Activated T-cell treated with anti-CD3 and anti-CD28 coated beads for 24 hours (primary cell): ENCODE measurements around the gene ELAVL2.
"Not testable (repeated sequence)": the region's sequence is repeated elsewhere in the genome, so short reads cannot be mapped to it uniquely, and the experiment has no call there.

Source experiments
- DNase-seq: peaks from one replicate; pipeline ENCODE4 v3.0.0-alpha.2; 2020; ENCODE audit warnings: low read depth

The ELAVL2 gene

DNA sequence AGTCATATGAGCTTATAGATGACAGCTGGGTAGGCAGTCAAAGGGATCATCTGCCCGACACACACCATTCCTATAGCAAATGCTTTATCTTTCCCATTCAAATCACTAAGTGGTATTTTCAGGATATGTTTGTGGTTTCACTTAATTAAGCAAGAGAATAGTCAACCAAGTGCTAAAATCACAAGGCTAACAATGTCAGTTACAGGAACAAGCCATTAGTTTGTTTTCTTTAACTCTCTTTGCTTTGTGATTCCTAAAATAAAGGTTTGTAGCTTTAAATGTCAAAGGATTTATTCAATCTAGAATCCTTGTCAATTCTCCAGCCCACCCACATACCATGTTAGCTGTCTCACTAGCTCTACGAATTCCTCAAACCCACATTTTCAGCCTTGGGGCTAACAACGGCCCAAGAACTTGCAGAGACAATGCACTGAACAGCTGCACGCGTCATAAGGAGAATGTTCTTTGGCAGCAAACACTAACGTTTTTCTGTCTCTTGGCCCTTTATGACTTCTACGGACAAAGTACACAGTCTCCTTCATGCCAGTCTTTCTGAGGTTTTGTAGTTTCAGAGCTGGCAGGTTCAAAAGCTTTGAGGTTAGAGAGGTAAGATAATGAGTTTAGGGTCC, 56.6 kb downstream of the ELAVL2 start:
- no peak for DNase-seq

DNA sequence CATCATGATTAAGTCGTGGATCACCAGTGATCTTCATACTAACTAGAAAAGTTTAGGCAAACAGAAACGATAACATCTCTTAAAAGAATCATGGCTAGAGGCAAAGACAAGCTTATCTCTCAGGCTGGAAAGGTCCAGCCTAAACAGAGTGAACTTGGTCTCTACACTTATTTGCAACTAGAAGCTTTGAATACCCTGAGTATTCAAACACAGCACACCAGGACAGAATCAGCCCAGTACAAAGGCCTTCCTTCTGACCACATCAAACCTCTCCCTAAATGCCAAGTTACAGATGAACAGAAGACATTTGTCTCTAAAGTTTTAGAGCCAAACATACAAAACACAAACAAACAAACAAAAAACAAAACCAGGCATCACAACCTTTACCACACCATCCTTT, 57.2 kb downstream of the ELAVL2 start:
- no peak for DNase-seq

DNA sequence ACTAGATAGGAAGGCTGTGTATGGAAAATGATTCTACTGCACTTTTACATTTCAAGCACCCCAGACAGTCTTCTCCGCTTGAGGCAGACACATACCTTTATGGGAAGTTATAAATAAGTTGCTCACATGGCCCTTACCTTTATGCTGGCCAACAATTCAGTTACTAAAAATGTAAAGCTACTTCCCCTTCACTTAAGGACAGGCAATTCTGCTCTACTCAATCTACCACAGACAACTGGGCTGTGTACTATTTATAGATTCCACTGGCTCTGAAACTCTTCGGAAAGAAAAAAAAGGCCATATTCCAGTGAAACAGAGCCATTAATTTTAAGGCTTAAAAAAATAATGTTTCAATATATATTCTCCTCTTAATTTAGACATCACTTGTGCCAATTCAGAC, 59.4 kb downstream of the ELAVL2 start:
- DNase-seq, result no peak

DNA sequence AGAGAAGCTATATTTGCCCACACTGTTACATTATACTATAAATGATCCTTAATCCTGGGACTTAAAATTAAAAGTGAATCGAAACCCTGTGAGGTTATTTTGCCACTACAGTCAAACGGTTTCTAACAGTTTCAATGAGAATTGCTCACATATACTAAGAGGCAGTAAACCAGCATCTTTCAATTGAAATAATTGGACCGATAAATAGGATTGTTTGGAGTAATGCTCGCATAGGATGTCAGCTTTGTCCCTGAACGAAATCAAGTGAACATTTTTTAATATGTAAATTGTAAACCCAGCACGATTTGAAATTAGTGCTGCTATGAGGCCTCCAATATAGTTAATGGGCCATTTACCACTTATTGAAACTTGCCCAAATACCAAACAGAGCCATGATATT, 60.5 kb downstream of the ELAVL2 start:
- no peak for DNase-seq

DNA sequence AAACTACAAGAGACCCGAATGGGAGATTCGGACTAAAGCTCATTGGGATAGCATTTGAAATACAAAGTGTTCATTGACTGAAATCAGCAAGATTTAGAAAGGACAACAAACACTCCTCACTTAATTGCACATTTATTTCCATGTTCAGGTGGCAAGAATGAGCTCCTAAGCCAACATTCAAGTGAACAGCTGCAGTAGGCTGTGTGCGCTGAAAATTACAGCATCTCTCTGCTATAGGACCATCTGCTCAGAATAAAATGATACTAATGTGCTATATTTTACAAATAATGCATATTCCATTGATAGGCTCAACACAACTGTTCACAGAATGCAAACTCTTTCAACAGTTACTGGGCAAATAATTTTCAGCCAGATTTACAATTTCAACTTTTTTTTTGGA, 61.8 kb downstream of the ELAVL2 start:
- DNase-seq, result no peak

DNA sequence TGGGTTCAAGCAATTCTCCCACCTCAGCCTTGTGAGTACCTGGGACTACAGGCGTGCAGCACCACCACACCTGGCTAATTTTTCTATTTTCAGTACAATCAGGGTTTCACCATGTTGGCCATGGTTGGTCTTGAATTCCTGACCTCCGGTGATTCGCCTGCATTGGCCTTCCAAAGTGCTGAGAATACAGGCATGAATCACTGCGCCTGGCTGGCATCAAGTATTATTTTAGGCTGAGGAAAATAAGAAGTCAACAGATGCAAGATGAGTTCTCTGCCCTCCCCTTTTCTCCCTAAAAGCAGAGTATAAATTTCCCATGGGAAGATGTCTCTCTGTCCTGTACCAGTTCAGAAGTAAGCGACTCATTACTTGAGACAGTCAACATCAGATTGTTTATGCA, 71.5 kb downstream of the ELAVL2 start:
- DNase-seq, result no peak

DNA sequence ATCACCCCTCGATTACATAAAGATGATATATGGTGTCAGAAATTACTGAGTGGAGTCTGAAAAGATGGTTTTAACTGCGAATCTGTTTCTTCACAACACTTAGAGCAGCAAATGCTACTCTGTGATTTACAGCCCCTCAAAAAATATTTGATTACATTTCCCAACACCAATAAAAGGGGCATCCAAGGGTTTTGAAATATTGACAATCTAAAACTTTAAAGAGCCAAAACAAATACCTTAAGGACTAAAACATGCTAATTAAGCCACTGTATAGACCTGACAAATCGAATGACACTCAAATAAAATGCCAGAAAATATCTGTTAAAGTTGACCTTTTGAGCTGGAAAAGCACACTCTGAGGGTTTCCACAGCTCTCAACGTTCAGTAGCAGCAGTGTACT, 73.2 kb downstream of the ELAVL2 start:
- DNase-seq, result no peak

DNA sequence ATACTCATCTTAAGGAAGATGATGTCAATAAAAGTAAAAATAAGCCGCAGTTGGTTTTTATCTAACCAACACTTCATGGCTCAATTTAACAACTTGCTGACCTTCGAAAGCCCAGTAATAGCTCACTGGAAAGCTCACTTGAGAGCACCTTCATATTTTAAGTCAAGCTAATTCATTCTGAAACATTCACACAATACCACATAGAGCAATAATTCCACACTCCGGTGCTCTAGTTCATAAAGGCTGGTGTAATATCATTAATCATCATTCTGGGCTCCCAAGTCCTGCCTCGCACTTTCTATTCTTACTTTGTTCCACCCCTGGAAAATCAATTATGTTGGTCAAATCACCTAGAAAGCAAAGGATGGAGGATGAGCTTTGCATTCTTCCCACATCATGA, 74.4 kb downstream of the ELAVL2 start:
- DNase-seq, result no peak

DNA sequence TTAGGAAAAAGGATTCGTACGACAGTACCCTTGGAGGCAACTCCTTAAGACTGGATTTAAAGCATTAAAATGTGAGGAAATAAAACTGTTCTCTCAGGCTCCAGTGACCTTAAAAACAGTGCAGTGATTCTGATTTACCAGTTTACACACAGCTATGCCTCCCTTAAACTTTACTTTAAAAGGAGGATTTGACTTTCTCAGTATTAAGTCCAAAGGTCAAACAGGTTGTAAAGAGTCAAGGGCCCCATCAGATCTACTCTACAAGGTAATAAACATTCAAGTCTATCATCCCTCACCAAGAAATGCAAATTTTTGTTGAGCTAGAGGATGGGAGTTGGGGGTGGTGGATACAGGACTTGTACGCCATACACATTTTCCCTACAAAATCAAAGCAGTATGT, 75.2 kb downstream of the ELAVL2 start:
- no peak for DNase-seq

DNA sequence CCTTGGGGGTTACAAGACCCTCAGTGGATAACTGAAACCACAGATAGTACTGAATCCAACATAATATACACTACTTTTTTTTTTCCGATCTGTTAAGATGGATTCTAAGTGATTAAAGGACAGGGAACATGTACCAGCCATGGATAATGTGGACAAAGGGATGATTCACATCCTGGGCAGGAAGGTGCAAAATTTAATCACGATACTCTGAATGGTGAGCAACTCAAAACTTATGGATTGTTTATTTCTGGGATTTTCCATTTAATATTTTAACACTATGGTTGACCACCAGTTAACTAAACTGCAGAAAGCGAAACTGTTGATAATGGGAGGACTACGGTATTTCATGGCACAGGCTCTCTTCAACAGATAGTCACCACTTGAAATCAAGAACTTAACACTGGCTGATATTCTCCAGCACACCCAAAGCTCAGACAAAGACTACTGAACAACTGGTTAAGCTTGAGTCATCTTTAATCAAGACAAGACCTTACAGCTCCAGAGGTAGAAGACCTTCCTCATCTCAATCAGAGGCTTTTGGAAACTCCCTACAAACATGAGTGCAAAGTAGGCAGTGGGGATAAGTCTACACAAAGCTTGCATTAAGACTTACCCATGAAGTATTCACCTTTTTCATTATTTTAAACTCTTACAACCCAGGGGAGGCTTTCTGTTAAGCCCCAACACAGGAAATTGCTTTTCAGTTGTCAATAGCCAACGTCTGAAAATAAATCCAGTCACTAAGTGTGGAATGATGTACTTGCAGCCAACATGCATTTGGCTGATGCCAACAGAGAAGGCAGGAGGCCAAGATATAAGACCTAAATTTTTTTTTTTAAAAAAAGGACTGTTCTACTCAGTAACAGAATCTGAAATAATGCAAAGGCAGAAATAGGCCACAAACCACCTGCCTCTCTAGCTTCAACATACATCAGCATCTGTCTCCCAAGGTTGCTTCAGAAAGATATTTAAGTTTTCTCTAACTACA, 78.7 kb downstream of the ELAVL2 start:
- no peak for DNase-seq

DNA sequence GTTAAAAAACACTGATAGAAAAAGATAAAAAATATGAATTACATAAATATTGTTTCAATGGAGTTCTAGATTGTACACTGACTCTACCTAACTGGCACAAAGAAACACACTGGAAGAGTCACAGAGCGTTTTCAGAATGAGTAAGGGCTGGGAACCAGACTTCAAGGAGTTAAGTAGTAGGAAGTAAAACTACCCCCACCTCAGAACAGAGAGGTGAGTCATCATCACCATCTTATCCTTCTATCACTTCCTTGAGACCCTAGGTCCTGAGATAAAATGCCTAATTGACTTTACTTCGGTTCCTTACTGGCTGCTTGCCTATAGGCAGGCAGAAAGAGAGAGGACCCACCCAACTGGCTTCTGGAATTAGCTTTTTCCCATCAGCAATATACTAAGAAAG, 79.7 kb downstream of the ELAVL2 start:
- DNase-seq, result no peak

DNA sequence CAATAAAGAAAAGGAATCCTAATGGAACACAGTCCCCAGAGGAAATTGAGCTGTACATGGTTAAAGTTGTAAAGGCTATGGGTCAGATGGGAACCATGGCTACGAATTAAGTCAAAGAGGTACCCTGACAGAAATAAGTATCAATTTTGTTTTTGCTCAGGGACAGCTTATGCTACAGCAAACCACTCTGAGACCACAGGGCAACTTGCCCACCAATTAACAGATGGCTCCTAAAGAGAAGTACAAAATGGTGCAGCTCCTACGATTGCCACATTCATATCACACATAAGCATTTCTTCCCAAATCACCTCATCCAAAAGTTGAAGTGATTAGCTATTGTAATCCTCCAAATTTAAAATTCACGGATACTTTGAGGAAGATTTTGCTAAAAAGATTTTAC, 83.0 kb downstream of the ELAVL2 start:
- DNase-seq, result no peak

DNA sequence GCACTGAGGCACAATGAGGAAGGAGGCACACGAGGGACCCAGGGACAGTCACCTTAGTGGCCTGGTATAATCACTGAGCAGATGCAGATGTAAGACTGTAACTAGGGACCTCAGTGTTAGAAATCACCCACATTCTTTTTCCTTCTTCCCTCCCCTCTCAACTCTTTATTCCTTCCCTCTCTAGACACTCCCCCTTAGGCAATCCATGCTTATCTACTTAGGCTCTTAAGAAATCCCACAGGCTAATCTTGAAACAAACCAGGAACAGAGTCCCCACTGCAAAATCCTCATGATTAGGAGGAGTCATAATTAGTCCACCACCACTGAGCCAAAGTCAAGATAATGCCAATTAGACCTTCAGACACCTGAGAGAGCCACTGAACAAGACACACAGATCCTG, 84.7 kb downstream of the ELAVL2 start:
- DNase-seq, result no peak

DNA sequence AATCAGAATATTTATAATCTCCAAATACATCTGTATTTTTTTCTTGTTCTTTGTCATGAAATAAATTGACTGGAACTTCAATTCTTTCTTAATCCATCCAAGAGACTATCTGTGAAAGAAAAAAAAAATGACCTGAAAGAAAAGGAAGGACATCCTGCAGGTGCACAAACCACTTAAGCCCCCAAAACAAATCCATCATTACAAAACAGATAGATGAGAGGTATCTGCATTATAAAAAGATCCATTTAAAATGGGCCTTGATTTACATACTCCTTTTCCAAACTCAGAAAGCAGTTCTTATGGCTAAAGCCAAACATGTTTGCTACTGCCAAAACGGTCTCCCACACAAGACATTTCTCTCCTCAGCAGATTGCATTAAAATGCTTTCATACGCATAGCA, 85.5 kb downstream of the ELAVL2 start:
- no peak for DNase-seq

DNA sequence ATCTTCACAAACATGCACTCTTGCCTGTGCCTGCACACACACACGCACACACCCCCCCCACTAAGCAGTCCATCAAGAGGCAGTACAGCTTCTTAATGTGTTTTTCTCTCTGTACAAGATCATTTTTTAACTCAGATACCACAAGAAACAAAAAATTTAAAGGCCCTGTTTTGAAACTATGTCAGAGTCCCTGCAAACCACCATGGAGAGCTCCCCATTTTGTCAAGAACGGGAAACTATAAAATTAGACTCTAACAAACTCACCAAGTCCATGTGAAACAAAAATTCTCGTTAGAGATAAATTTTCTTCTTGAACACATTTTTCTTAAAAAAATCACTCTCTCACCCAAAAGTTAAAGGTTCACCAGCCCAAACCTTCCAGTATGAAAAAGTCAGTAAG, 86.3 kb downstream of the ELAVL2 start:
- no peak for DNase-seq

DNA sequence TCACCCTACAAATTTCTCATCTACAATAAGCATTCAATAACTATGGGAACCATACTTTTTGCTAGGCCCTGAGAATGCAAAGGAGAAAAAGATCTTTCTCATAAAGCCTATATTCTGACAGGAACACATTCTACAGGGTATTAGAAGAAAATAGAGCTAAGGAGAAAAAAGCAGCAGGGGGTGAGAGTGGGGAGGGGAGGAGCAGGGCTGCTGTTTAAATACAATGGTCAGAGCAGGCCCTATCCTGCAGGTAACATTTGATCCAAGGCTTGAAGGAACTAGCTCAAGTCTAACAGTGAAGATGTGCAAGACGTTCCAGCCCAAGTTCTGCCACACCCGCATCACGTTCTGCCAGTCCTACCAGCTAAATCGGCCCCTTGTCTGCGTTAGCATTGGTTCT, 89.7 kb downstream of the ELAVL2 start:
- DNase-seq, result no peak

DNA sequence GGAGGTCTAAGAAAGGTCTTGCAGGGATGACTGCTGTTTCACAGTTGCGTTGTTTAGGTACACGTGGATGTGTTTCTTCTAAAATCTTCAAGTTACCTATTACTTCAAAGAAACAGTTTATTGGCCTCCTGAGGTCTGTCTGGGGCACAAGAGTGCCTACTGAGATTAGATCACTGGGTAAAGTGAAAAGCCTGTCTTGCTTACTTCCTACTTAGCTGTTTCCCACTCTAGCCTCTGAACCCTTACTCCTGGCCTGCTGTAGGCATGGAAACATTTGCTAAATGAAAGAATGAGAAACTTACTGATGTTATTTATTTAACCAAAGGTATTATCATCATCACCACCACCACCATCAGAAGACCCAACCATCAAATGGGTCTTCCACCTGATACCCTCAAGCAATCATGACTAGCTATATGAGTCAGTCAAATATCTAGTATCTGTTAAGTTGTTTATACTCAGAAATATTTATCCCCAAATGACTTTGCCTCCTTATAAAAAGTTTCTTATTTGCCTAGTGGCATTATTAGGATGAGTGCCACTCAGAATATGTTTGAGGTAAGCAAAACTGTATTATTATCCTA, 92.5 kb downstream of the ELAVL2 start:
- no peak for DNase-seq

DNA sequence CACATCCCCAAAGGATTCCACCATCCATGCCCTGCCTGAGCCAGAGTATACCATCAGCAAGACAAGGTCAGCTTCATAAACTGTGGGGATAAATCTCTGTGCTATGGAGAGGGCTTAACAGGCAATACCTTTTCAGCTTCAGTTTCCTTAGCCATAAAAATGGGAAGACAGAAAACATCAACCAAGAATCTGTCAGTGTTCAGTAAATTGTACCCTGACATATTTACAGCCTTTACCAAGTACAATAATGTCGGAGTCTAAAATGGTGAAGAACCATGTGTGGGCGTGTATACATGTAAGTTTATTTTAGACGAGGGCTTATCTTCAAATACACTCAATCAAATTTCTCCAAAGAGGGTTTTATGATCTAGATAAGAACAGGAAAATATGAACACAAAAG, 94.7 kb downstream of the ELAVL2 start:
- DNase-seq, result no peak

DNA sequence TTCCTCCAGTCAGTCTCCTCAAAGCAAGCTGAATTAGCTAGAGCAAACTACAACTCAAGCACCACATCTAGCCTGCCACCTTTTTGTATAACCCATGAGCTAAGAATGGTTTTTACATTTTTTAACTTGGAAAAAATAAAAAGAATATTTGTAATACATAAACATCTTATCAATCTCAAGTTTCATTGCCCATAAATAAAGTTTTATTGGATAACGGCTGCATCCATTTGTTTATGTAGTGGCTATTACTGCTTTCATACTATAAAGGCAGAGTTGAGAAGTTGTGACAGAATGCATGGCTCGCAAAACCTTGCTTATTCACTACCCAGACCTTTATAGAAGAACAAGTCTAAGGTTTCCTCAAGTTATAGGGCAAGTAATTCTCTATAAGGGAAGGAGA, 95.7 kb downstream of the ELAVL2 start:
- no peak for DNase-seq

DNA sequence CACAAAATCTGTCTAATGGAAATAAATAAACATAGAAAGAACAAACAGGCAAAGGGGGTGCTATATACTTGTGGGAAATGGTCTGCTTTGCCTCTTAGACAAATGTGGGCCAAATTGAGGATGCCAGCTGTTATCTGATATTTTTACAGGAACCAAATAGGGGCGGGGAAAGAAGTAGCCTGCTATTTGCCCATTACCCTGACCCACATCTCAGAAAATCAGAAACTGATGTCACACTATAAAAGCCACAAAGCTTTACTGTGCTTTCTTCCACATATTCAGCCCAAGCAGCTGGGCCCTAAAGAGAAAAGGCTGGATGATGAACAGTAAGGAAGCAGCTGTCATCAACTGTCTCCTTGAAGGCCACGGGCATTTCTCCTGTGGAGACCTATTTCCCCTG, 97.3 kb downstream of the ELAVL2 start:
- DNase-seq, result no peak

DNA sequence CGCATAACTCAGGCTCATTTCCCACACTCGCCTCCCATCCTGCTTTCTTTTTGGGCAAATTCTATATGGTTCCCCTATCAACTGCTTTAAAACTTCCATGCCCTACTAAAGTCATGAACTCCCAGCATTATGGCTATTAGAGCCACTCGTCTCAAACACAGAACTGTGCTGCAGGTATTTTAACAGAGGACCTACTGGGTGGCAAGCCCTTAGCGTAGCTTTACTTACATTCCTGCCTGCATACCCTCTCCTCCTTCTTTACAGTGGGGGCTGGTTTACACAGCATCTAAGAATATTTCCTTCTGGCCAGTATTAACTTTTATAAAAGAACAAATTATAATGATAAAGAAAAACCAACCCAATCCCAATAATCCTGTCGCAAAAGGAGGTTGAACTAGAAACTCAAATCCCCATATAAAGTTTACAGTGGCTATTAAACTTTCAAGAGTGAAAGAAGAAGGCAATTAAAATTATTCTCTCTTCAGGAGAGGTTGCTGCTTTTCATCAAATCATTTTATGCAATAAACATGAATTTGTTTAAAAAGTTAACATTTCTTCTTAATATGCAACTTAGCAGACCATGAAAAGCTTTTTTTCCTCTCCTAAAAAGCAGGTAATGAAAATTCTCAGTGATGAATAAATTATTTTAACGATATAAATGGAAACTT, 100.6 kb downstream of the ELAVL2 start:
- no peak for DNase-seq

DNA sequence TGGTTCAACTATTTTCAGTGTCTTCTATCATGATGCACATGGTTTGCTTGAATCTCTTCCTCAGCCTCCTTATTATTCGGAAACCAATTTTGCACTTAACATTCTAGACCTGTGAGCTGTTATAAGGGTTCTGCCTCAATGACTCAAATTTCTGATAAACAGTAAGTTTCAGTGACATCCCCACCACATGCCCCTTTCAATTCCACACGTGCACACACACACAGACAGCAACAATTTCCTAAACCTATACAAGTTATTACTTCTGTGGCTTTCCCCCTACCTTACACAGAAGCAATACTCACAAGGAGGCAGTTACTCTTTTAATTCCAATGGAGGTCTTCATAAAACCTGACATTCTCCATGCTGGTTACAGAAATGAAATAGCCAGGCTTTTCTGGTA, 102.4 kb downstream of the ELAVL2 start:
- no peak for DNase-seq

DNA sequence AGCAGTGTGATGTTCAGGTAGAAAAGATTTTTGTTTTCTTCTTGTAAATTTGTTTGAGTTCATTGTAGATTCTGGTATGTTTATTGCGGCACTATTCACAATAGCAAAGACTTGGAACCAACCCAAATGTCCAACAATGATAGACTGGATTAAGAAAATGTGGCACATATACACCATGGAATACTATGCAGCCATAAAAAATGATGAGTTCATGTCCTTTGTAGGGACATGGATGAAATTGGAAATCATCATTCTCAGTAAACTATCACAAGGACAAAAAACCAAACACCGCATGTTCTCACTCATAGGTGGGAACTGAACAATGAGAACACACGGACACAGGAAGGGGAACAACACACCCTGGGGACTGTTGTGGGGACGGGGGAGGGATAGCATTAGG, 103.0 kb downstream of the ELAVL2 start:
- DNase-seq, result not testable (repeated sequence)
